Thoracic aorta (tissue), 2 donors: ENCODE data around the gene MYADML2. TPM values are rescaled to one million over a fixed set of nuclear protein-coding genes. Genes with fewer than 3 reads are reported as not detected.
"Not testable (repeated sequence)": the region's sequence is repeated elsewhere in the genome, so short reads cannot be mapped to it uniquely, and the experiment has no call there.

Experiments
- ATAC-seq: fragments of 150-250 bp; one replicate; pipeline ENCODE4 v1.8.0; 2017; ENCODE audit warnings: low read depth; ENCODE audit not compliant: insufficient number of reproducible peaks, low FRiP score
- DNase-seq: peaks from one replicate; pipeline ENCODE4 v3.0.0-alpha.2; 2020; ENCODE audit warnings: low spot score
- H3K27ac ChIP-seq, 2 donors: fragments of 200-600 bp; sonication (generic); 1 replicate in 1 of 2; 2 replicates in 1 of 2; pipeline ENCODE4 v1.5.1; 2016; ENCODE audit warnings: mild to moderate bottlenecking in 2 of 2, moderate library complexity in 2 of 2
- H3K27me3 ChIP-seq: fragments of 200-600 bp; sonication (generic); replicated peaks from 2 replicates; pipeline ENCODE4 v1.6.0; 2016; ENCODE audit warnings: mild to moderate bottlenecking; ENCODE audit not compliant: insufficient read depth
- H3K36me3 ChIP-seq: fragments of 200-600 bp; sonication (generic); one replicate; pipeline ENCODE4 v1.5.1; 2016
- H3K4me1 ChIP-seq, 2 donors: fragments of 200-600 bp; sonication (generic); 1 replicate in 1 of 2; 2 replicates in 1 of 2; pipeline versions ENCODE4 v1.5.1 to v1.6.0; 2016; ENCODE audit warnings: low read depth in 2 of 2, mild to moderate bottlenecking in 1 of 2; ENCODE audit not compliant: control insufficient read depth in 1 of 2
- H3K4me3 ChIP-seq: fragments of 200-600 bp; sonication (generic); 2 replicates; pipeline ENCODE4 v1.5.1; 2016; ENCODE audit warnings: mild to moderate bottlenecking
- H3K9me3 ChIP-seq: fragments of 200-600 bp; sonication (generic); 2 replicates; pipeline ENCODE4 v1.5.1; 2016
- total RNA-seq, 2 donors: library from RNA; depleted of rRNA; stranded (reverse); fragments of >200 nt; gene quantifications; one replicate each; pipeline versions ENCODE4 v1.1.0 to v1.2.3, GENCODE V29; 2016
- TF ChIP-seq, protein P1 (sequence below): fragments of 200-600 bp; sonication (generic); IDR thresholded peaks from one replicate; pipeline ENCODE4 v1.5.1; 2019; ENCODE audit warnings: antibody characterized with exemption

The MYADML2 gene
- total RNA-seq, 2 donors from 2014 or later = not detected

DNA sequence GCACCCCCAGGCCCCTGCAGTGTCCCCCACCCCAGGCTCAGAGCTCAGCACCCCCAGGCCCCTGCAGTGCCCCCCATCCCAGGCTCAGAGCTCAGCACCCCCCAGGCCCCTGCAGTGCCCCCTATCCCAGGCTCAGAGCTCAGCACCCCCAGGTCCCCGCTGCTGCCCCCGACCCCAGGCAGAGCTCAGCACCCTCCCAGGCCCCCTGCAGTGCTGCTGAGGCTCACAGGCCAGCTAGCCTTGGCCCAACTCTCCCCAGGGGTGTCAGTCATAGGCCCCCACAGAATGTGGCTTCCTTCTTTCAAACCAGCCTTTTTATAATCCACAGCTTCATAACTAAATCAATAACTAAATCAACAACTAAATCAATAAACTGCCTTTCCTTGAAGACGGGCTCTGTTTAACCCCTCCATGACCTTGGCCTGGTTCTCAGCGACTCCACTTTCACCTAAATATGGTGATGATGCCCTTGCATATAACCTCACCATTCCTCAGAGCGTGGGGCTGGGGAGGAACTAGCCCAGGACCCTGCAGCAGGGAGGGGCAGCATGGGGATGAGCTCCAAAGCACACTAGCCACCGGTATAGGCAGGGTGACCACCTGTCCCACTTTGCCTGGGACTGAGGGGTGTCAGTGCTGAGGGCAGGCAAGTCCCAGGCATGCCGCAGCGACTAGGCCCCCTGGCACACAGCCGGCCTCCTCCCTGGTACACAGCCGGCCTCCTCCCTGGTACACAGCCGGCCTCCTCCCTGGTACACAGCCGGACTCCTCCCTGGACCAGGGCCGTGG, 8.9 kb upstream of the MYADML2 start:
- TF ChIP-seq, protein P1, sequence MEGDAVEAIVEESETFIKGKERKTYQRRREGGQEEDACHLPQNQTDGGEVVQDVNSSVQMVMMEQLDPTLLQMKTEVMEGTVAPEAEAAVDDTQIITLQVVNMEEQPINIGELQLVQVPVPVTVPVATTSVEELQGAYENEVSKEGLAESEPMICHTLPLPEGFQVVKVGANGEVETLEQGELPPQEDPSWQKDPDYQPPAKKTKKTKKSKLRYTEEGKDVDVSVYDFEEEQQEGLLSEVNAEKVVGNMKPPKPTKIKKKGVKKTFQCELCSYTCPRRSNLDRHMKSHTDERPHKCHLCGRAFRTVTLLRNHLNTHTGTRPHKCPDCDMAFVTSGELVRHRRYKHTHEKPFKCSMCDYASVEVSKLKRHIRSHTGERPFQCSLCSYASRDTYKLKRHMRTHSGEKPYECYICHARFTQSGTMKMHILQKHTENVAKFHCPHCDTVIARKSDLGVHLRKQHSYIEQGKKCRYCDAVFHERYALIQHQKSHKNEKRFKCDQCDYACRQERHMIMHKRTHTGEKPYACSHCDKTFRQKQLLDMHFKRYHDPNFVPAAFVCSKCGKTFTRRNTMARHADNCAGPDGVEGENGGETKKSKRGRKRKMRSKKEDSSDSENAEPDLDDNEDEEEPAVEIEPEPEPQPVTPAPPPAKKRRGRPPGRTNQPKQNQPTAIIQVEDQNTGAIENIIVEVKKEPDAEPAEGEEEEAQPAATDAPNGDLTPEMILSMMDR = no peak
- ATAC-seq = no peak
- peaks cover 17% of the 10 kb centered on the region for H3K27me3 ChIP-seq

DNA sequence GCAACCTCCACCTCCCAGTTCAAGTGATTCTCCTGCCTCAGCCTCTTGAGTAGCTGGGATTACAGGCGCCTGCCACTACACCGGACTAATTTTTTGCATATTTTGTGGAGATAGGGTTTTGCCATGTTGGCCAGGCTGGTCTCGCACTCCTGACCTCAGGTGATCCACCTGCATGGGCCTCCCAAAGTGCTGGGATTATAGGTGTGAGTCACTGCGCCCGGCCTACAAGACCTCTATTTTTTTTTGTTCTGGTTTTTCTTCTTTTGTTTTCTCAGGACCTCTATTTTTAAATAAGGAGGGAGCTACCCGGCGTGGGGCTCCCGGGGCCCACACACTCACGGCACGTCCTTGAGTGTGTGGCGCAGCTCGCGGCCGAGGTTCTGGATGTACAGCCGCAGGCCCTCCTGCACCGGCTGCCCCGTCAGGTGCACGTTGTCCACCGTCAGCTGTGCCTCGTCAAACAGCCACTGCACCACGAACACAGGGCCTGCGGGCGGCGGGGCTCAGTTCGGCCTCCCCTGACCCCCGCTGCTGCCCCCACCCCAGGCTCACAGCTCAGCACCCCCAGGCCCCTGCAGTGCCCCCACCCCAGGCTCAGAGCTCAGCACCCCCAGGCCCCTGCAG, 8.1 kb upstream of the MYADML2 start:
- Histone ChIP-seq H3K9me3 (no peaks in the 10 kb centered on the region), H3K27me3 (peaks cover 13% of the 10 kb centered on the region), H3K4me1 (peaks cover 3 to 9% of the 10 kb centered on the region in 2 donors), H3K27ac (no peak overlapping the region), H3K4me3 (no peak overlapping the region), H3K36me3 (no peaks in the 10 kb centered on the region)
- TF ChIP-seq, protein P1 = no peak
- DNase-seq = no peak
- ATAC-seq = no peak

More for the DNA sequence above, 8.9 kb upstream of the MYADML2 start:
- Histone ChIP-seq H3K36me3 (no peaks in the 10 kb centered on the region), H3K9me3 (no peaks in the 10 kb centered on the region), H3K4me3 (no peak overlapping the region), H3K27ac (no peak overlapping the region), H3K4me1 (peaks cover 5 to 14% of the 10 kb centered on the region in 2 donors)
- no peak for DNase-seq

DNA sequence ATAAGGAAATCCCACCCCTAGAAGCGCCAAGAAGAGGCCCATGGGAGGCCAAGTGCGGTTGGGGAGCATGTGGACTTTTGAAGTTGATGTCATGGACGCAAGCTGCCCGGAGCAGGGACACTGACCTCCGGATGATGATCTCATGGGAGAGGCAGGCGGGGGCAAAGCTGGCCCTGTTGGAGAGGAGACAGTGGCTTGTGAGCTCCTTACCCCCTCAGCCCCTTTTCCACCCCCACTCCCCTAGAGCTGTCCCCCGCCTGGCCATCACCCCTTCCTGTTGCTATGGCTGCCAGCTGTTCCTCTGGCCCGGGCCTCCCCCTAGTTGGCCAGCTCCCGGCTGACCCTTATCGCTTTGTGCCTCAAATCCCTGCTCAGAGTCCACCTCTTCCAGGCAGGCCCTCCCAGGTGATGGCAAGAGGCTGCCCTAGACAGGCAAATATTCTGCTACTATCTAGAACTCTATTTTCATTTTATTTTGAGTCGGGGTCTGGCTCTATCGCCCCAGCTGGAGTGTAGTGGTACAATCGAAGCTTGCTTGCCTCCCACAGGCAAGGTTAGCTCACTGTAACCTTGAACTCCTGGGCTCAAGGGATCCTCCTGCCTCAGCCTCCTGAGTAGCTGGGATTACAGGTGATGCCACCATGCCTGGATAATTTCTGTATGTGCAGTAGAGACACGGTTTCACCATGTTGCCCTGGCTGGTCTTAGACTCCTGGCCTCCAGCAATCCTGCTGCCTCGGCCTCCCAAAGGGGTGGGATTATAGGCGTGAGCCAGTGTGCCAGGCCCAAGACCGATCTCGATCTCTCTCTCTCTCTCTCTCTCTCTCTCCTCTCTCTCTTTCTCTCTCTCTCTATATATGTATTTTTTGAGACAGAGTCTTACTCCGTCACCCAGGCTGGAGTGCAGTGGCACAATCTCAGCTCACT, 7.4 kb upstream of the MYADML2 start:
- Histone ChIP-seq H3K27ac (no peak overlapping the region), H3K27me3 (peaks cover 9% of the 10 kb centered on the region)
- no peak for ATAC-seq

DNA sequence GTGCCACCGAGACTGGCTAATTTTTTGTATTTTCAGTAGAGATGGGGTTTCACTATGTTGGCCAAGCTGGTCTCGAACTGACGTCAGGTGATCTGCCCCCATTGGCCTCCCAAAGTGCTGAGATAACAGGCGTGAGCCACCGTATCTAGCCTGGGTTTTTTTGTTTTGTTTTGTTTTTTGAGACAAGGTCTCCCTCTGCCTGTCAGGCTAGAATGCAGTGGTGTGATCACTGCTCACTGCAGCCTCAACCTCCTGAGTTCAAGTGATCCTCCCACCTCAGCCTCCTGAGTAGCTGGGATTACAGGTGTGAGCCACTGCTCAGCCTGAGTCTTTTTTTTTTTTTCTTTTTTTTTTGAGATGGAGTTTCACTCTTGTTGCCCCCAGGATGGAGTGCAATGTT, 6.4 kb upstream of the MYADML2 start:
- H3K27me3 ChIP-seq, H3K27ac ChIP-seq, H3K4me3 ChIP-seq, H3K36me3 ChIP-seq, H3K9me3 ChIP-seq, DNase-seq, H3K4me1 ChIP-seq, ATAC-seq: not testable (repeated sequence)

More for the DNA sequence above, 7.4 kb upstream of the MYADML2 start:
- H3K4me1 ChIP-seq = peaks cover 0 to 1% of the 10 kb centered on the region in 2 donors
- no peaks in the 10 kb centered on the region for H3K36me3 ChIP-seq
- H3K9me3 ChIP-seq = no peaks in the 10 kb centered on the region
- DNase-seq = no peak
- TF ChIP-seq, protein P1 = no peak
- H3K4me3 ChIP-seq = no peak overlapping the region

DNA sequence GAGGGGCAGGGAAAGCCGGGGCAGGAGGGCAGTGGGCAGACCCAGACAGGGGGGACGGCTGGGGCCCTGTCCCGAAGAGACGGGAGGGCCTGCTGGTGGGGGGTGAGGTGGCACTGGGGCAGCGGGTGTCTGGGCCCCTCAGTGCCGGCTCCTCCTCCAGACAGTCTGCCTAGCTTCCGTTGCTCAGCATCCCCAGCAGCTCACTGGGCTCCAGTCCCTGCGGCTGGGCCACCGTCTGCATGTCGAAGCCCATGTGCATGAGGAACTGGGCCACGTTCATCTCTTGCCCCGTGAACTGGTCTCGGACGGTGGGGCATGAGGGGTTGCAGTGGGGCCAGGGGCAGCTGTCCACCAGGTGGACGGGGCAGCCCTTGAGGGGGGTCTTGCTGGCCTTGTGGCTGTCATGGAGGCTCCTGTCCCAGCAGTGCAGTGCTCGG, 5.8 kb upstream of the MYADML2 start:
- TF ChIP-seq, protein P1 = no peak
- no peak overlapping the region for H3K27ac ChIP-seq
- ATAC-seq (no peak), DNase-seq (no peak)
- no peaks in the 10 kb centered on the region for H3K4me1 ChIP-seq
- no peak overlapping the region for H3K4me3 ChIP-seq
- no peaks in the 10 kb centered on the region for H3K9me3 ChIP-seq
- H3K27me3 ChIP-seq = no peaks in the 10 kb centered on the region
- H3K36me3 ChIP-seq = no peaks in the 10 kb centered on the region
